Measurements from ENCODE around the gene ROR2.
"Not testable (repeated sequence)": the region's sequence is repeated elsewhere in the genome, so short reads cannot be mapped to it uniquely, and the experiment has no call there.

ROR2 gene

GRCh38 chr9:91949946-91950664 is at the start of gene ROR2:
Gene ROR2, minus strand, starts transcription at chr9:91950228.
- peak; percentile 42 for DNase-seq (ENCODE audit: low read depth)

- no peak for DNase-seq (ENCODE audit: low read depth)
Observed at GRCh38 chr9:91995000-91995655, 45.1 kb upstream of the ROR2 start.

GRCh38 chr9:91994422-91994821 is 44.4 kb upstream of the ROR2 start:
- no peak for DNase-seq (ENCODE audit: low read depth)

GRCh38 chr9:91992461-91993041 is 42.5 kb upstream of the ROR2 start:
- DNase-seq (ENCODE audit: low read depth) = peak; percentile 93

GRCh38 chr9:91991721-91992341 is 41.8 kb upstream of the ROR2 start:
- peak; percentile 50 for DNase-seq (ENCODE audit: low read depth)

- peak; percentile 15 for DNase-seq (ENCODE audit: low read depth)
Observed at GRCh38 chr9:91986248-91986647, 36.2 kb upstream of the ROR2 start.

- no peak for DNase-seq (ENCODE audit: low read depth)
Observed at GRCh38 chr9:91985692-91986091, 35.7 kb upstream of the ROR2 start.

- peak; percentile 93 for DNase-seq (ENCODE audit: low read depth)
Observed at GRCh38 chr9:91978740-91979414, 28.8 kb upstream of the ROR2 start.

GRCh38 chr9:91975254-91975653 is 25.2 kb upstream of the ROR2 start:
- not testable (repeated sequence) for DNase-seq (ENCODE audit: low read depth)

GRCh38 chr9:91972711-91973110 is 22.7 kb upstream of the ROR2 start:
- DNase-seq (ENCODE audit: low read depth) = no peak

- no peak for DNase-seq (ENCODE audit: low read depth)
Observed at GRCh38 chr9:91972076-91972626, 22.1 kb upstream of the ROR2 start.

- no peak for DNase-seq (ENCODE audit: low read depth)
Observed at GRCh38 chr9:91967259-91967658, 17.2 kb upstream of the ROR2 start.

- peak; percentile 28 for DNase-seq (ENCODE audit: low read depth)
Observed at GRCh38 chr9:91966503-91966902, 16.5 kb upstream of the ROR2 start.

- no peak for DNase-seq (ENCODE audit: low read depth)
Observed at GRCh38 chr9:91963711-91964240, 13.7 kb upstream of the ROR2 start.

GRCh38 chr9:91960367-91960766 is 10.3 kb upstream of the ROR2 start:
- no peak for DNase-seq (ENCODE audit: low read depth)

GRCh38 chr9:91958174-91958573 is 8.1 kb upstream of the ROR2 start:
- no peak for DNase-seq (ENCODE audit: low read depth)

GRCh38 chr9:91954841-91955471 is 4.9 kb upstream of the ROR2 start:
- peak; percentile 86 for DNase-seq (ENCODE audit: low read depth)

- no peak for DNase-seq (ENCODE audit: low read depth)
Observed at GRCh38 chr9:91953718-91954117, 3.7 kb upstream of the ROR2 start.

- DNase-seq (ENCODE audit: low read depth) = peak; percentile 25
Observed at GRCh38 chr9:91951944-91952520, 2.0 kb upstream of the ROR2 start.

GRCh38 chr9:91949392-91949945 is 559 bp downstream of the ROR2 start:
- DNase-seq (ENCODE audit: low read depth) = peak; percentile 6
